ENCODE results near the gene NDUFV2. TPM values are rescaled to one million over a fixed set of nuclear protein-coding genes. Genes with fewer than 3 reads are reported as not detected.
"Not testable (repeated sequence)": the region's sequence is repeated elsewhere in the genome, so short reads cannot be mapped to it uniquely, and the experiment has no call there.

The NDUFV2 gene
- total RNA-seq, 1 donor from 2014 or later: 228 TPM

- H3K27me3 Mint-ChIP-seq (ENCODE audit: insufficient read depth, low read depth): no peaks in the 10 kb centered on the region
- H3K36me3 ChIP-seq: no peaks in the 10 kb centered on the region
- H3K27ac Mint-ChIP-seq: no peak overlapping the region
- H3K4me1 Mint-ChIP-seq: no peaks in the 10 kb centered on the region
- DNase-seq (ENCODE audit: low spot score): no peak
- H3K9me3 Mint-ChIP-seq: peaks cover 35% of the 10 kb centered on the region
- H3K4me2 ChIP-seq: no peak overlapping the region
- TF ChIP-seq EZH2 (IDR thresholded peaks at IDR 0.05) (no peak), CTCF (IDR thresholded peaks at IDR 0.05) (no peak), EZH2phosphoT487 (IDR thresholded peaks at IDR 0.05) (no peak)
- H2AFZ ChIP-seq (replicated peaks): no peak overlapping the region
- peaks cover 6% of the 10 kb centered on the region for H3K9me3 ChIP-seq (ENCODE audit: low read depth)
- H3K4me3 ChIP-seq: no peak overlapping the region
- no peak overlapping the region for H3K9ac ChIP-seq
- H3K36me3 Mint-ChIP-seq: peaks cover 27% of the 10 kb centered on the region
- H4K20me1 ChIP-seq (ENCODE audit: low read depth): peaks cover 6% of the 10 kb centered on the region
- H3K79me2 ChIP-seq (ENCODE audit: low read depth): peaks cover 94% of the 10 kb centered on the region
- H3K27me3 ChIP-seq: no peaks in the 10 kb centered on the region
- H3F3A ChIP-seq (ENCODE audit: low read depth): no peaks in the 10 kb centered on the region
- H3K4me3 Mint-ChIP-seq: no peak overlapping the region
- no peaks in the 10 kb centered on the region for H3K4me1 ChIP-seq
- H3K27ac ChIP-seq: no peak overlapping the region
These were observed 57.5 kb downstream of the NDUFV2 start for GRCh38 chr18:9160014-9160413.

- not testable (repeated sequence) for DNase-seq (ENCODE audit: low spot score); H2AFZ ChIP-seq (replicated peaks); H3K36me3 ChIP-seq; H3K27me3 Mint-ChIP-seq (ENCODE audit: insufficient read depth, low read depth); H3K27ac Mint-ChIP-seq; H3K4me3 ChIP-seq; H4K20me1 ChIP-seq (ENCODE audit: low read depth); H3K9ac ChIP-seq; H3K4me1 ChIP-seq; H3K4me2 ChIP-seq; H3F3A ChIP-seq (ENCODE audit: low read depth); H3K27me3 ChIP-seq; H3K27ac ChIP-seq; H3K4me1 Mint-ChIP-seq; H3K4me3 Mint-ChIP-seq; H3K9me3 ChIP-seq (ENCODE audit: low read depth)
- Mint-ChIP-seq H3K9me3 (peaks cover 41% of the 10 kb centered on the region), H3K36me3 (peaks cover 31% of the 10 kb centered on the region)
- H3K79me2 ChIP-seq (ENCODE audit: low read depth): peaks cover 78% of the 10 kb centered on the region
These were observed 60.2 kb downstream of the NDUFV2 start for GRCh38 chr18:9162663-9163062.

- peaks cover 73% of the 10 kb centered on the region for H3K79me2 ChIP-seq (ENCODE audit: low read depth)
- not testable (repeated sequence) for H3K4me3 Mint-ChIP-seq; H3K4me3 ChIP-seq; H3K27ac Mint-ChIP-seq; H3F3A ChIP-seq (ENCODE audit: low read depth); H3K36me3 ChIP-seq; H3K27ac ChIP-seq; DNase-seq (ENCODE audit: low spot score); H4K20me1 ChIP-seq (ENCODE audit: low read depth); H2AFZ ChIP-seq (replicated peaks); H3K4me1 Mint-ChIP-seq; H3K9ac ChIP-seq; H3K9me3 ChIP-seq (ENCODE audit: low read depth); H3K27me3 Mint-ChIP-seq (ENCODE audit: insufficient read depth, low read depth); H3K4me2 ChIP-seq; H3K27me3 ChIP-seq; H3K4me1 ChIP-seq
- Mint-ChIP-seq H3K9me3 (peaks cover 48% of the 10 kb centered on the region), H3K36me3 (peaks cover 35% of the 10 kb centered on the region)
These were observed 61.6 kb downstream of the NDUFV2 start for GRCh38 chr18:9164149-9164548.

GRCh38 chr18:9165883-9166282 is 63.4 kb downstream of the NDUFV2 start:
- not testable (repeated sequence) for H3K9me3 ChIP-seq (ENCODE audit: low read depth); H3K27ac Mint-ChIP-seq; H3K4me2 ChIP-seq; H3K27ac ChIP-seq; H2AFZ ChIP-seq (replicated peaks); H3K27me3 ChIP-seq; H3K9ac ChIP-seq; H3F3A ChIP-seq (ENCODE audit: low read depth); H3K27me3 Mint-ChIP-seq (ENCODE audit: insufficient read depth, low read depth); H3K4me3 ChIP-seq; H4K20me1 ChIP-seq (ENCODE audit: low read depth); H3K4me1 Mint-ChIP-seq; H3K36me3 ChIP-seq; DNase-seq (ENCODE audit: low spot score); H3K4me3 Mint-ChIP-seq; H3K4me1 ChIP-seq
- peaks cover 66% of the 10 kb centered on the region for H3K79me2 ChIP-seq (ENCODE audit: low read depth)
- Mint-ChIP-seq H3K9me3 (peaks cover 57% of the 10 kb centered on the region), H3K36me3 (peaks cover 41% of the 10 kb centered on the region)

GRCh38 chr18:9169515-9169914 is 67.0 kb downstream of the NDUFV2 start:
- not testable (repeated sequence) for H3K9me3 ChIP-seq (ENCODE audit: low read depth); DNase-seq (ENCODE audit: low spot score); H3K9ac ChIP-seq; H3K36me3 ChIP-seq; H3K27ac Mint-ChIP-seq; H3K4me3 ChIP-seq; H3F3A ChIP-seq (ENCODE audit: low read depth); H3K4me1 Mint-ChIP-seq; H3K4me2 ChIP-seq; H3K4me1 ChIP-seq; H2AFZ ChIP-seq (replicated peaks); H3K4me3 Mint-ChIP-seq; H4K20me1 ChIP-seq (ENCODE audit: low read depth); H3K27me3 Mint-ChIP-seq (ENCODE audit: insufficient read depth, low read depth); H3K27me3 ChIP-seq; H3K27ac ChIP-seq
- Mint-ChIP-seq H3K9me3 (peaks cover 47% of the 10 kb centered on the region), H3K36me3 (peaks cover 39% of the 10 kb centered on the region)
- peaks cover 62% of the 10 kb centered on the region for H3K79me2 ChIP-seq (ENCODE audit: low read depth)

- not testable (repeated sequence) for H3K4me3 Mint-ChIP-seq; H3K4me2 ChIP-seq; H4K20me1 ChIP-seq (ENCODE audit: low read depth); H3K27me3 ChIP-seq; H3K4me3 ChIP-seq; H2AFZ ChIP-seq (replicated peaks); H3K36me3 ChIP-seq; H3K9ac ChIP-seq; H3K27ac Mint-ChIP-seq; H3K27me3 Mint-ChIP-seq (ENCODE audit: insufficient read depth, low read depth); DNase-seq (ENCODE audit: low spot score); H3K27ac ChIP-seq; H3K9me3 ChIP-seq (ENCODE audit: low read depth); H3K4me1 ChIP-seq; H3K4me1 Mint-ChIP-seq; H3F3A ChIP-seq (ENCODE audit: low read depth)
- Mint-ChIP-seq H3K36me3 (peaks cover 39% of the 10 kb centered on the region), H3K9me3 (peaks cover 37% of the 10 kb centered on the region)
- H3K79me2 ChIP-seq (ENCODE audit: low read depth): peaks cover 58% of the 10 kb centered on the region
These were observed 69.4 kb downstream of the NDUFV2 start for GRCh38 chr18:9171919-9172318.

All from neural progenitor cell (in vitro differentiated cells).